Measurements from ENCODE around the gene ATG14. TPM values are rescaled to one million over a fixed set of nuclear protein-coding genes. Genes with fewer than 3 reads are reported as not detected.
"Not testable (repeated sequence)": the region's sequence is repeated elsewhere in the genome, so short reads cannot be mapped to it uniquely, and the experiment has no call there.

The ATG14 gene
- total RNA-seq, 2 experiments from 2014 or later, result 4.1 to 4.7 TPM

DNA sequence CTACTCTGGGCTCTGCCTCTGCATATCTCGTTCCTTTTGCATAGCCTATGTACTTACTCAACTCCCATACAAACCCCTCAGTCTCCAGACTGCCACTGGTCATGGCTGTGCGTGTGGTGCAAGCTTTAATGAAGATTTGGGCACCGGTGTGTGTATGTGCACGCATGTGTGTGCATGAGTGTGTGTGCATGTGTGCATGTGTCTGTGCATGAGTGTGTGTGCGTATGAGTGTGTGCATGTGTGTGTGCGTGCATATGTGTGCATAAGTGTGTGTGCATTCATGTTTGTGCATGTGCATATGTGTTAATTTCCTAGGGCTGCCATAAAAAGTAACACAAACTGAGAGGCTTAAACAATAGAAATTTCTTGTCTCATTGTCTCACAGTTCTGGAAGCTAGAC lies 45.9 kb upstream of the ATG14 start:
- BruUV-seq (replicated peaks), result no TSS peak
- intact Hi-C loops (cut with micrococcal nuclease; ENCODE audit: unreplicated experiment), result no loop called here
- Histone ChIP-seq H3K79me2 (ENCODE audit: insufficient read depth, low read depth, low read length) (no peaks in the 10 kb centered on the region), H3K4me2 (ENCODE audit: low read length) (no peak overlapping the region), H2AFZ (ENCODE audit: low read length) (no peak overlapping the region), H3K9me3 (ENCODE audit: low read length) (no peaks in the 10 kb centered on the region), H4K20me1 (ENCODE audit: insufficient read depth, low read length) (no peaks in the 10 kb centered on the region), H3K27ac (ENCODE audit: low read depth, low read length, poor library complexity, severe bottlenecking) (no peak overlapping the region), H3K36me3 (ENCODE audit: insufficient read depth, low read length) (no peaks in the 10 kb centered on the region), H3K4me1 (ENCODE audit: insufficient read depth, low read length, poor library complexity, severe bottlenecking) (no peaks in the 10 kb centered on the region), H3K4me3 (ENCODE audit: low read depth, low read length, poor library complexity, severe bottlenecking) (no peak overlapping the region), H3K9me2 (ENCODE audit: insufficient read depth, low read length) (no peaks in the 10 kb centered on the region)
- CTCF ChIA-PET (ENCODE audit: unreplicated experiment), result no interaction called here
- TF ChIP-seq, protein P1, sequence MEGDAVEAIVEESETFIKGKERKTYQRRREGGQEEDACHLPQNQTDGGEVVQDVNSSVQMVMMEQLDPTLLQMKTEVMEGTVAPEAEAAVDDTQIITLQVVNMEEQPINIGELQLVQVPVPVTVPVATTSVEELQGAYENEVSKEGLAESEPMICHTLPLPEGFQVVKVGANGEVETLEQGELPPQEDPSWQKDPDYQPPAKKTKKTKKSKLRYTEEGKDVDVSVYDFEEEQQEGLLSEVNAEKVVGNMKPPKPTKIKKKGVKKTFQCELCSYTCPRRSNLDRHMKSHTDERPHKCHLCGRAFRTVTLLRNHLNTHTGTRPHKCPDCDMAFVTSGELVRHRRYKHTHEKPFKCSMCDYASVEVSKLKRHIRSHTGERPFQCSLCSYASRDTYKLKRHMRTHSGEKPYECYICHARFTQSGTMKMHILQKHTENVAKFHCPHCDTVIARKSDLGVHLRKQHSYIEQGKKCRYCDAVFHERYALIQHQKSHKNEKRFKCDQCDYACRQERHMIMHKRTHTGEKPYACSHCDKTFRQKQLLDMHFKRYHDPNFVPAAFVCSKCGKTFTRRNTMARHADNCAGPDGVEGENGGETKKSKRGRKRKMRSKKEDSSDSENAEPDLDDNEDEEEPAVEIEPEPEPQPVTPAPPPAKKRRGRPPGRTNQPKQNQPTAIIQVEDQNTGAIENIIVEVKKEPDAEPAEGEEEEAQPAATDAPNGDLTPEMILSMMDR (conservative IDR thresholded peaks at IDR 0.05; ENCODE audit: low read length), result no peak
- TF ChIP-seq EZH2phosphoT487 (IDR thresholded peaks at IDR 0.05; ENCODE audit: borderline replicate concordance, low read depth, low read length), result no peak
- POLR2A ChIA-PET, result no interaction called here
- no peak for DNase-seq (ENCODE audit: low spot score)

- BruUV-seq (replicated peaks); POLR2A ChIA-PET; intact Hi-C loops (cut with micrococcal nuclease; ENCODE audit: unreplicated experiment): not testable (repeated sequence)
Measured at GRCh38 chr14:55456411-55456810, 44.8 kb upstream of the ATG14 start.

GRCh38 chr14:55454264-55455002 lies 42.8 kb upstream of the ATG14 start:
- H2AFZ ChIP-seq (ENCODE audit: low read length), result no peak overlapping the region
- intact Hi-C loops (cut with micrococcal nuclease; ENCODE audit: unreplicated experiment), result no loop called here
- H3K79me2 ChIP-seq (ENCODE audit: insufficient read depth, low read depth, low read length), result no peaks in the 10 kb centered on the region
- no peak for DNase-seq (ENCODE audit: low spot score)
- no peak overlapping the region for H3K4me3 ChIP-seq (ENCODE audit: low read depth, low read length, poor library complexity, severe bottlenecking)
- no peaks in the 10 kb centered on the region for H3K36me3 ChIP-seq (ENCODE audit: insufficient read depth, low read length)
- H3K27ac ChIP-seq (ENCODE audit: low read depth, low read length, poor library complexity, severe bottlenecking), result no peak overlapping the region
- BruUV-seq (replicated peaks), result no TSS peak
- TF ChIP-seq EZH2phosphoT487 (IDR thresholded peaks at IDR 0.05; ENCODE audit: borderline replicate concordance, low read depth, low read length), result no peak
- TF ChIP-seq, protein P1 (conservative IDR thresholded peaks at IDR 0.05; ENCODE audit: low read length), result no peak
- no peaks in the 10 kb centered on the region for H3K4me1 ChIP-seq (ENCODE audit: insufficient read depth, low read length, poor library complexity, severe bottlenecking)
- no peaks in the 10 kb centered on the region for H4K20me1 ChIP-seq (ENCODE audit: insufficient read depth, low read length)
- H3K9me3 ChIP-seq (ENCODE audit: low read length), result no peaks in the 10 kb centered on the region
- CTCF ChIA-PET (ENCODE audit: unreplicated experiment), result no interaction called here
- H3K4me2 ChIP-seq (ENCODE audit: low read length), result no peak overlapping the region
- H3K9me2 ChIP-seq (ENCODE audit: insufficient read depth, low read length), result no peaks in the 10 kb centered on the region
- POLR2A ChIA-PET, result no interaction called here

More at GRCh38 chr14:55456411-55456810, 44.8 kb upstream of the ATG14 start:
- H3K79me2 ChIP-seq (ENCODE audit: insufficient read depth, low read depth, low read length); DNase-seq (ENCODE audit: low spot score); H4K20me1 ChIP-seq (ENCODE audit: insufficient read depth, low read length); H3K4me2 ChIP-seq (ENCODE audit: low read length); H3K27ac ChIP-seq (ENCODE audit: low read depth, low read length, poor library complexity, severe bottlenecking); H2AFZ ChIP-seq (ENCODE audit: low read length); H3K9me2 ChIP-seq (ENCODE audit: insufficient read depth, low read length); H3K4me1 ChIP-seq (ENCODE audit: insufficient read depth, low read length, poor library complexity, severe bottlenecking); H3K4me3 ChIP-seq (ENCODE audit: low read depth, low read length, poor library complexity, severe bottlenecking); H3K36me3 ChIP-seq (ENCODE audit: insufficient read depth, low read length); CTCF ChIA-PET (ENCODE audit: unreplicated experiment); H3K9me3 ChIP-seq (ENCODE audit: low read length): not testable (repeated sequence)

All from OCI-LY7 (cell line).